ENCODE measurements around the gene CEND1.

Gene CEND1

GRCh38 chr11:830295-831117 is 40.6 kb upstream of the CEND1 start:
- no peak overlapping the region for H3K27ac ChIP-seq
- no peak for TF ChIP-seq CTCF (conservative IDR thresholded peaks at IDR 0.05)
- TF ChIP-seq ZFX (IDR thresholded peaks at IDR 0.05): no peak

GRCh38 chr11:829847-830294 is 40.0 kb upstream of the CEND1 start:
- no peak overlapping the region; the same call in 1 of the 2 replicates for H3K27ac ChIP-seq
- TF ChIP-seq ZFX (IDR thresholded peaks at IDR 0.05) (no peak), CTCF (conservative IDR thresholded peaks at IDR 0.05) (no peak)

- H3K27ac ChIP-seq: peak overlapping the region; percentile 98
- TF ChIP-seq ZFX (IDR thresholded peaks at IDR 0.05) (no peak), CTCF (conservative IDR thresholded peaks at IDR 0.05) (no peak)
Observed at GRCh38 chr11:829176-829846, 39.4 kb upstream of the CEND1 start.

GRCh38 chr11:828506-829175 is 38.8 kb upstream of the CEND1 start:
- H3K27ac ChIP-seq: peak overlapping the region; percentile 98
- TF ChIP-seq CTCF (conservative IDR thresholded peaks at IDR 0.05) (no peak), ZFX (IDR thresholded peaks at IDR 0.05) (no peak)

- H3K27ac ChIP-seq: peak within 1 kb of the TSS; percentile 98
- no peak for TF ChIP-seq CTCF (conservative IDR thresholded peaks at IDR 0.05)
- no peak for TF ChIP-seq ZFX (IDR thresholded peaks at IDR 0.05)
Observed at GRCh38 chr11:827897-828192, 38.0 kb upstream of the CEND1 start, which contains the start of gene CRACR2B. CRACR2B (plus strand) TSS chr11:827919; CDS start chr11:828608, 689 bp downstream.

- peak overlapping the region; percentile 98 for H3K27ac ChIP-seq
- TF ChIP-seq ZFX (IDR thresholded peaks at IDR 0.05) (peak; percentile 51), CTCF (conservative IDR thresholded peaks at IDR 0.05) (no peak)
Observed at GRCh38 chr11:827146-827896, 37.4 kb upstream of the CEND1 start.

Data from C4-2B (cell line).